ENCODE data around the gene TRIM41.

The TRIM41 gene

GRCh38 chr5:181189962-181190710, 32.9 kb upstream of the TRIM41 start:
- no peaks in the 10 kb centered on the region for H3K27me3 ChIP-seq (ENCODE audit: insufficient read depth, poor library complexity, severe bottlenecking)
- DNase-seq (ENCODE audit: low read depth in 1 of 2, low spot score in 1 of 2), result no peak
- peak overlapping the region; percentile 86 for H3K4me3 ChIP-seq (replicated peaks; ENCODE audit: insufficient read depth, low read length)
- peak overlapping the region; percentile 81 for H3K27ac ChIP-seq (replicated peaks)
- TF ChIP-seq SPI1 (IDR thresholded peaks at IDR 0.05; ENCODE audit: borderline replicate concordance, low read depth) (no peak), POLR2AphosphoS5 (IDR thresholded peaks at IDR 0.05; ENCODE audit: low read depth) (no peak; the same call in 1 of the 2 replicates), GABPA (IDR thresholded peaks at IDR 0.05; ENCODE audit: low read depth) (no peak), CTCF (IDR thresholded peaks at IDR 0.05; ENCODE audit: insufficient read depth, low read length) (no peak), REST (IDR thresholded peaks at IDR 0.05; ENCODE audit: insufficient replicate concordance, low read depth) (no peak)

- DNase-seq (ENCODE audit: low read depth in 1 of 2, low spot score in 1 of 2), result peak in 1 of 2 experiments; percentile 63
- H3K27ac ChIP-seq (replicated peaks), result peak overlapping the region; percentile 81
Observed at GRCh38 chr5:181190711-181191525, 32.2 kb upstream of the TRIM41 start.

More at GRCh38 chr5:181190711-181191525, 32.2 kb upstream of the TRIM41 start:
- TF ChIP-seq CTCF (IDR thresholded peaks at IDR 0.05; ENCODE audit: insufficient read depth, low read length) (no peak), GABPA (IDR thresholded peaks at IDR 0.05; ENCODE audit: low read depth) (no peak), REST (IDR thresholded peaks at IDR 0.05; ENCODE audit: insufficient replicate concordance, low read depth) (peak; percentile 48)
- Histone ChIP-seq H3K27me3 (ENCODE audit: insufficient read depth, poor library complexity, severe bottlenecking) (no peaks in the 10 kb centered on the region), H3K4me3 (replicated peaks; ENCODE audit: insufficient read depth, low read length) (peak overlapping the region; percentile 86)
